HCT116 (cell line): ENCODE results near the gene CHID1. TPM values are rescaled to one million over a fixed set of nuclear protein-coding genes. Genes with fewer than 3 reads are reported as not detected.

Experiments used
- ATAC-seq: fragments of 200-7000 bp; cut with Tn5 transposase; 2 replicates; pipeline ENCODE4 v1.9.1; 2020; ENCODE audit warnings: mild to moderate bottlenecking, moderate library complexity
- BruUV-seq: library from RNA; stranded (reverse); fragments of 400-500 nt; replicated peaks from 2 replicates; lab custom pipeline; 2021; lab: Mats Ljungman, UMichigan
- CTCF ChIA-PET: fragments of 300-600 bp; sonication (Branson Sonifier 250); formaldehyde crosslinking; loops from one replicate; lab custom pipeline; 2021; ENCODE audit warnings: antibody characterized with exemption; lab: Charles Lee
- POLR2A ChIA-PET: fragments of 300-600, 350-600 bp; sonication (Branson Sonifier 250); formaldehyde crosslinking; loops from one replicate; lab custom pipeline; 2021; ENCODE audit warnings: antibody characterized with exemption; lab: Charles Lee
- RAD21 ChIA-PET, 2 experiments: fragments of 300-600 bp; sonication (Branson Sonifier 250); formaldehyde crosslinking; loops; one replicate each; lab custom pipeline; 2023; ENCODE audit warnings: low total read pairs in 2 of 2; ENCODE audit not compliant: uncharacterized antibody in 2 of 2, unreplicated experiment in 2 of 2, low non-redundant PET in 1 of 2; lab: Charles Lee
- DNase-seq: peaks from one replicate; pipeline ENCODE4 v3.0.0-alpha.2; 2010; ENCODE audit warnings: low read depth, low spot score
- H2AFZ ChIP-seq: fragments of 200-600 bp; shearing (Covaris generic), sonication (generic); 2 replicates; pipeline ENCODE4 v1.6.1; 2017; ENCODE audit warnings: low read depth, mixed run types, mixed read lengths, antibody characterized with exemption, low read length; ENCODE audit not compliant: poor library complexity, severe bottlenecking
- H3K27ac ChIP-seq: 2 replicates; pipeline ENCODE4 v1.5.1; 2012; ENCODE audit warnings: low read depth, low read length
- H3K27me3 ChIP-seq: fragments of 200-600 bp; sonication (generic); 2 replicates; pipeline ENCODE4 v1.6.1; 2016; ENCODE audit warnings: mixed run types, low read length, mixed read lengths; ENCODE audit not compliant: insufficient read depth
- H3K36me3 ChIP-seq, 2 experiments: fragments of 200-500 bp in 1 of 2; fragments of 200-600 bp in 1 of 2; sonication (Bioruptor generic) in 1 of 2; sonication (generic) in 1 of 2; 2 replicates each; pipeline versions ENCODE4 v1.5.1 to v1.6.1; 2014 to 2016; ENCODE audit warnings: low read length in 2 of 2, inconsistent platforms in 1 of 2, mixed read lengths in 1 of 2, mixed run types in 1 of 2; ENCODE audit not compliant: insufficient read depth in 2 of 2, control insufficient read depth in 1 of 2
- H3K4me1 ChIP-seq, 2 experiments: fragments of 200-600 bp in 1 of 2; sonication (generic) in 1 of 2; 2 replicates each; pipeline versions ENCODE4 v1.5.1 to v1.6.1; 2012 to 2017; ENCODE audit warnings: low read length in 2 of 2, inconsistent platforms in 1 of 2, mild to moderate bottlenecking in 1 of 2, mixed read lengths in 1 of 2, mixed run types in 1 of 2, moderate library complexity in 1 of 2; ENCODE audit not compliant: insufficient read depth in 2 of 2, control insufficient read depth in 1 of 2
- H3K4me2 ChIP-seq: fragments of 200-600 bp; sonication (generic); 2 replicates; pipeline ENCODE4 v1.6.1; 2017; ENCODE audit warnings: mixed run types, low read length, mixed read lengths
- H3K4me3 ChIP-seq, 2 experiments: fragments of 200-600 bp in 1 of 2; sonication (generic) in 1 of 2; replicated peaks in 1 of 2; 2 replicates each; pipeline ENCODE4 v1.5.1; 2011 to 2016; ENCODE audit warnings: low read length in 2 of 2, control low read depth in 1 of 2, low read depth in 1 of 2, mild to moderate bottlenecking in 1 of 2, mixed read lengths in 1 of 2, mixed run types in 1 of 2
- H3K79me2 ChIP-seq: fragments of 200-600 bp; sonication (generic); 2 replicates; pipeline ENCODE4 v1.6.1; 2017; ENCODE audit warnings: mild to moderate bottlenecking, mixed run types, low read length, moderate library complexity, mixed read lengths; ENCODE audit not compliant: insufficient read depth
- H3K9ac ChIP-seq: fragments of 200-600 bp; sonication (generic); 2 replicates; pipeline ENCODE4 v1.6.1; 2016; ENCODE audit warnings: low read length, mixed read lengths
- H3K9me2 ChIP-seq: fragments of 200-600 bp; sonication (generic), shearing (Covaris generic); 2 replicates; pipeline ENCODE4 v1.6.1; 2017; ENCODE audit warnings: mixed run types, mild to moderate bottlenecking, moderate library complexity; ENCODE audit not compliant: insufficient read depth
- H3K9me3 ChIP-seq, 2 experiments: fragments of 200-500 bp in 1 of 2; fragments of 200-600 bp in 1 of 2; sonication (Bioruptor generic) in 1 of 2; sonication (generic) in 1 of 2; 2 replicates each; pipeline ENCODE4 v1.6.1; 2014 to 2017; ENCODE audit warnings: low read length in 2 of 2, mixed read lengths in 2 of 2, inconsistent platforms in 1 of 2, low read depth in 1 of 2, mild to moderate bottlenecking in 1 of 2, mixed run types in 1 of 2, moderate library complexity in 1 of 2; ENCODE audit not compliant: control insufficient read depth in 1 of 2, insufficient read depth in 1 of 2
- H4K20me1 ChIP-seq: fragments of 200-600 bp; sonication (generic), shearing (Covaris generic); 2 replicates; pipeline ENCODE4 v1.6.1; 2017; ENCODE audit warnings: mixed run types, mild to moderate bottlenecking, moderate library complexity; ENCODE audit not compliant: insufficient read depth
- CBX3 ChIP-seq: IDR thresholded peaks from 2 replicates; pipeline ENCODE4 v1.6.1; 2012; ENCODE audit warnings: low read depth
- CTCF ChIP-seq, 3 experiments: fragments of 200-600 bp in 1 of 3; sonication (generic) in 1 of 3; IDR thresholded peaks in 2 of 3; conservative IDR thresholded peaks in 1 of 3; 2 replicates each; pipeline ENCODE4 v1.5.1; 2012 to 2017; ENCODE audit warnings: low read depth in 2 of 3, low read length in 2 of 3, antibody characterized with exemption in 1 of 3, borderline replicate concordance in 1 of 3, control low read depth in 1 of 3, mild to moderate bottlenecking in 1 of 3, mixed read lengths in 1 of 3, mixed run types in 1 of 3, moderate library complexity in 1 of 3; ENCODE audit not compliant: insufficient read depth in 1 of 3
- EGR1 ChIP-seq: IDR thresholded peaks from 2 replicates; pipeline ENCODE4 v1.6.1; 2012; ENCODE audit warnings: low read depth
- EZH2 ChIP-seq: fragments of 200-600 bp; sonication (generic); IDR thresholded peaks from 2 replicates; pipeline ENCODE4 v1.6.1; 2017; ENCODE audit warnings: antibody characterized with exemption, mixed run types
- EZH2phosphoT487 ChIP-seq: fragments of 200-600 bp; IDR thresholded peaks from 2 replicates; pipeline ENCODE4 v1.6.1; 2018; ENCODE audit warnings: antibody characterized with exemption, borderline replicate concordance
- JUND ChIP-seq: IDR thresholded peaks from 2 replicates; pipeline ENCODE4 v1.6.1; 2012
- POLR2A ChIP-seq: IDR thresholded peaks from 2 replicates; pipeline ENCODE4 v1.7.0; 2011; ENCODE audit warnings: borderline replicate concordance; ENCODE audit not compliant: insufficient read depth, insufficient read length; ENCODE audit errors: extremely low read depth
- POLR2AphosphoS5 ChIP-seq: IDR thresholded peaks from 2 replicates; pipeline ENCODE4 v1.6.1; 2011; ENCODE audit warnings: mild to moderate bottlenecking, low read depth, low read length, moderate library complexity
- RAD21 ChIP-seq: IDR thresholded peaks from 2 replicates; pipeline ENCODE4 v1.6.1; 2012; ENCODE audit warnings: low read depth, mild to moderate bottlenecking
- REST ChIP-seq: IDR thresholded peaks from 2 replicates; pipeline ENCODE4 v1.6.1; 2012; ENCODE audit warnings: low read depth
- SP1 ChIP-seq: IDR thresholded peaks from 2 replicates; pipeline ENCODE4 v1.6.1; 2012; ENCODE audit warnings: low read depth
- SRF ChIP-seq: IDR thresholded peaks from 2 replicates; pipeline ENCODE4 v1.6.1; 2012; ENCODE audit warnings: low read depth
- YY1 ChIP-seq: IDR thresholded peaks from 2 replicates; pipeline ENCODE4 v1.6.1; 2011; ENCODE audit warnings: low read length, low read depth, moderate library complexity, mild to moderate bottlenecking; ENCODE audit not compliant: insufficient replicate concordance; ENCODE audit errors: extremely low read depth
- ZBTB33 ChIP-seq: IDR thresholded peaks from 2 replicates; pipeline ENCODE4 v1.6.1; 2011; ENCODE audit warnings: mild to moderate bottlenecking, low read length, moderate library complexity; ENCODE audit not compliant: insufficient replicate concordance; ENCODE audit errors: extremely low read depth
- ZFX ChIP-seq: fragments of 450-650 bp; IDR thresholded peaks from 2 replicates; pipeline ENCODE4 v1.6.1; 2017
- ZNF274 ChIP-seq: fragments of 200-500 bp; sonication (Bioruptor generic); IDR thresholded peaks from 2 replicates; pipeline ENCODE4 v1.6.1; 2014; ENCODE audit warnings: mild to moderate bottlenecking, low read depth, low read length, inconsistent platforms
- intact Hi-C: fragments of 100-400 bp; cut with micrococcal nuclease; formaldehyde crosslinking; loops from 2 replicates; pipeline ENCODE4 v1.10.0; 2022
- total RNA-seq: library from RNA; stranded (reverse); gene quantifications from one replicate; pipeline ENCODE4 v1.2.1, GENCODE V29; 2021; ENCODE audit not compliant: unreplicated experiment

The CHID1 gene
- total RNA-seq, 1 experiment from 2014 or later = 102 TPM

GRCh38 chr11:829176-829846 lies 81.3 kb downstream of the CHID1 start:
- Histone ChIP-seq H3K79me2 (peaks cover 22% of the 10 kb centered on the region), H3K4me1 (peaks cover 34 to 57% of the 10 kb centered on the region in 2 experiments), H3K9ac (no peak overlapping the region), H4K20me1 (peaks cover 2% of the 10 kb centered on the region; the same call in 1 of the 2 replicates), H2AFZ (no peak overlapping the region), H3K36me3 (no peaks in the 10 kb centered on the region), H3K4me3 (no peak overlapping the region), H3K9me3 (no peaks in the 10 kb centered on the region), H3K27me3 (no peaks in the 10 kb centered on the region), H3K9me2 (no peaks in the 10 kb centered on the region), H3K27ac (peak overlapping the region; percentile 22; the same call in 1 of the 2 replicates), H3K4me2 (no peak overlapping the region)
- CTCF ChIA-PET = no interaction called here
- DNase-seq = no peak
- no peak for ATAC-seq
- BruUV-seq = no TSS peak
- POLR2A ChIA-PET = interaction anchor here (2.3 kb wide), 1 partner anchor 10 kb away, joined by 16 read pairs; the partner anchor contains the start of gene PNPLA2
- intact Hi-C loops = no loop called here
- RAD21 ChIA-PET = no interaction called here
- TF ChIP-seq EGR1 (no peak), ZFX (no peak), YY1 (no peak), REST (no peak), EZH2phosphoT487 (no peak), ZBTB33 (no peak), CBX3 (no peak), ZNF274 (no peak), CTCF (IDR thresholded peaks at IDR 0.05 in 2 of 3, conservative IDR thresholded peaks at IDR 0.05 in 1 of 3; ENCODE audit: borderline replicate concordance in 1 of 3, insufficient read depth in 1 of 3, low read depth in 2 of 3, low read length in 2 of 3) (no peak), JUND (no peak), EZH2 (no peak), SP1 (no peak), SRF (no peak), RAD21 (no peak), POLR2AphosphoS5 (no peak), POLR2A (no peak)
